AG09319 (cell line): Measurements from ENCODE around the gene FAM131A.

ENCODE experiments used
- DNase-seq: peaks from one replicate; pipeline ENCODE4 v3.0.0-alpha.2; 2010; ENCODE audit warnings: low read depth; ENCODE audit errors: extremely low read depth
- TF ChIP-seq, protein P1 (sequence below): IDR thresholded peaks from 2 replicates; pipeline ENCODE4 v1.5.1; 2011; ENCODE audit warnings: low read depth, mild to moderate bottlenecking, inconsistent platforms, low read length, moderate library complexity

FAM131A gene

DNA sequence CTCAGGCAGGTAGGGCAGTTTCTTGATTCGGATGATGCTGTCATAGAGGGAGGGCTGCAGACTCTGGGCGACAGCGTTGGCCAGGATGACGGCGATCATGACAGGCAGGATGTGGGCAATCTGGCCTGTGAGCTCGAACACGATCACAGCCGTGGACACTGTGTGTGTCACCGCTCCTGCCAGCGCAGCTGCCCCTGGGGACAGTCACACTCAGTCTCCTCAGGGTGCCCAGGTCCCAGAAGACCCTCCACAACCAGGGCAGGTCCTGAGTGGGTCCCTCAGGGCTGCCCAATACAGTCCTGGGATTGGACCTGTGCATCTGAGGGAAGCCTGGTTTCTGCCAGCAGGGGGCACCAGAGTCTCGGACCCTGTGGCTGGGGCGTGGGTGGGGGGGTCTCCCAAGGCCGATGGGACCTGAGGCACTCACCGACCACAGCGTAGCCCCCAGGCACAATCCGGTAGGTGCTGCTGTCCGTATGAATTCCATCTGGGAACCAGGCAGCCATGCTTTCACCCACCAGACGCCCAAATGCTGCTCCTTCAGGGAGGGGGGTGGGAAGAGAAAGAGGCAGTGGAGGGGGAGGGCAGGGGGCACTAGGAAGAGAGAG lies 16.8 kb downstream of the FAM131A start:
- no peak for DNase-seq
- TF ChIP-seq, protein P1, sequence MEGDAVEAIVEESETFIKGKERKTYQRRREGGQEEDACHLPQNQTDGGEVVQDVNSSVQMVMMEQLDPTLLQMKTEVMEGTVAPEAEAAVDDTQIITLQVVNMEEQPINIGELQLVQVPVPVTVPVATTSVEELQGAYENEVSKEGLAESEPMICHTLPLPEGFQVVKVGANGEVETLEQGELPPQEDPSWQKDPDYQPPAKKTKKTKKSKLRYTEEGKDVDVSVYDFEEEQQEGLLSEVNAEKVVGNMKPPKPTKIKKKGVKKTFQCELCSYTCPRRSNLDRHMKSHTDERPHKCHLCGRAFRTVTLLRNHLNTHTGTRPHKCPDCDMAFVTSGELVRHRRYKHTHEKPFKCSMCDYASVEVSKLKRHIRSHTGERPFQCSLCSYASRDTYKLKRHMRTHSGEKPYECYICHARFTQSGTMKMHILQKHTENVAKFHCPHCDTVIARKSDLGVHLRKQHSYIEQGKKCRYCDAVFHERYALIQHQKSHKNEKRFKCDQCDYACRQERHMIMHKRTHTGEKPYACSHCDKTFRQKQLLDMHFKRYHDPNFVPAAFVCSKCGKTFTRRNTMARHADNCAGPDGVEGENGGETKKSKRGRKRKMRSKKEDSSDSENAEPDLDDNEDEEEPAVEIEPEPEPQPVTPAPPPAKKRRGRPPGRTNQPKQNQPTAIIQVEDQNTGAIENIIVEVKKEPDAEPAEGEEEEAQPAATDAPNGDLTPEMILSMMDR: peak; percentile 76

GRCh38 chr3:184354754-184355153 lies 17.4 kb downstream of the FAM131A start:
- no peak for DNase-seq
- TF ChIP-seq, protein P1: no peak

GRCh38 chr3:184355261-184356040 lies 18.1 kb downstream of the FAM131A start:
- DNase-seq: no peak
- TF ChIP-seq, protein P1: no peak

GRCh38 chr3:184357248-184358123 lies 20.1 kb downstream of the FAM131A start:
- DNase-seq: no peak
- TF ChIP-seq, protein P1: no peak

DNA sequence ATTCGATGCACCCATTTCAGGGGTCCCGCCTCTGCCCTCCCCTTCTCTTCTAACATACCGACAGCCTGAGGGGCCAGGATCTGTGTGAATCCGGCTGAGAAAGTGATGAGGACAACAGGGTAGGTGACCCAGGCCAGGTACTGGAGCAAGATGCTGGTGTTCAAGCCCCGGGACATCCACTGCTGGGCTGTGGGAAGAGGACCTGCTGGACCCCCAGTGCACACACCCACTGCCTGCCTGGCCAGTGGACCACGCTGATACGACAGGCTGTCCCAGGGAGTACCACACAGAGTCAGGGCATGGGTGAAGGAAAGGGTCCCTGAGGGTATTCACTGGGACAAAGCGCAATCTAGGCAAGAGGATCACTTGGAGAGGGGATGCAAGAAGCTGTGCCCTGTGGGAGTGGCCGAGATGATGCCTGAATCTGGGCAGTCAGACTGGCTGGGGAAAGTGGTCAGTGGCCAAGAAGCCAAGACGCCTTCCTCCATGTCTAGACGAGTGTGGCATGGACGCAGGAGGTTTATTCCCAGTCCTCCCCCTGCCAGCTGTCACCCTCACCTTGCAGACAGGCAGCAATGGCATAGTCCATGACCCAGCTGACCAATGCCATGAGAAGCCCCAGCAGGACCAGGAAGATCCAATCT lies 20.8 kb downstream of the FAM131A start:
- DNase-seq: no peak
- TF ChIP-seq, protein P1: no peak

DNA sequence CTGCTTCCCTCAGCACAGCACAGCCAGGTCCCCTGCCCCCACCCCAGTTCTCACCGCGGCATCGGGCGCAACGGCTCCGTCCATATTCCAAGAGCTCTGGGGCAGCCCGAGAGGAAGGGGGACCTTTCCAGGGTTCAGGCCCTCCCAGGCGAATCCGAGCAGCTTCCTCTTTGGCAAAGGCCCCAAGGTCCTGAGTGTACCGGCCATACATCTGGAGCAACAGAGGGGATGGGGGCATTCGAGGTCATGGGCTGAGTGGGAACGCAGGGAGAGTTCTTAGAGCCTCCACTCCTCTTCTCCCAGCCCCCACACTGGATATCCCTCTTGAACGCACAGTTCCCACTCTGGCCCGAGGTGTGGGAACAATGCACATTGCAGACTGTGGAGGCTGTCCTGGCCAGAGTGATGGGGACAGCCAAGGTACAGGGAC lies 21.5 kb downstream of the FAM131A start:
- TF ChIP-seq, protein P1: no peak
- no peak for DNase-seq
